ENCODE data around the gene B3GNT5.

B3GNT5 gene, protein sequence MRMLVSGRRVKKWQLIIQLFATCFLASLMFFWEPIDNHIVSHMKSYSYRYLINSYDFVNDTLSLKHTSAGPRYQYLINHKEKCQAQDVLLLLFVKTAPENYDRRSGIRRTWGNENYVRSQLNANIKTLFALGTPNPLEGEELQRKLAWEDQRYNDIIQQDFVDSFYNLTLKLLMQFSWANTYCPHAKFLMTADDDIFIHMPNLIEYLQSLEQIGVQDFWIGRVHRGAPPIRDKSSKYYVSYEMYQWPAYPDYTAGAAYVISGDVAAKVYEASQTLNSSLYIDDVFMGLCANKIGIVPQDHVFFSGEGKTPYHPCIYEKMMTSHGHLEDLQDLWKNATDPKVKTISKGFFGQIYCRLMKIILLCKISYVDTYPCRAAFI

DNA sequence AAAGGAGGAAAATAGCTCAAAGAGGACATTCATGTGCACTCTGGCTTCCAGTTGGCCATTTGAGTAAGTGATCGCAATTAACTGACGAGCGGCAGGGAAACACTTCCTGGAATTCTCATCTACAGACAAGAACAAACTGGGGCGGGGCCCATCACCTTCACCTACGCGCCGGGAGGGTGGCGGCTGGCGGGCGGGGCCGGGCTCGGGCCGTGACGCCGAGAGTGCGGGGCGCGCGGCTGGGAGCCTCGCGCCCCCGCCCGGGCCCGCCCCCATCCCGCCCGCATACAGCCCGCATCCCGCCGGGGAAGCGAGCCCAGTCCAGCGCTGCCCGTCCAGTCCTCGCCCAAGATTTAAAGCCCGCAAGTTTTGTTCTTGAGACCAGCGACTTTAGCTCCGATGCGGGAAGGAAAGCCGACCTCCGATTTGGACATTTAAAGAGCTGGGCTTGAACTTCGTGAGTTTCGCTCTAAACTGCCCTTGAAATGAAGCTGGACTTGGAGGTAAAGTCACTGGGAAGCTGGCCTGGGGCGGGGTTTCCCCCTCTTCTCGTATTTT lies at the start of gene B3GNT5:
Gene B3GNT5, plus strand, starts transcription at position 281 of the 555 bp plus-strand sequence. CDS start 16,546 bp downstream, outside the sequence.
- in situ Hi-C loops (cut with HindIII; ENCODE audit: low pct_unique_long_range_greater_than_20kb, low sequenced_read_pairs) = no loop called here
- no peak for DNase-seq (ENCODE audit: low read depth in 1 of 2, low spot score in 1 of 2)
- TF ChIP-seq JUND (IDR thresholded peaks at IDR 0.05; ENCODE audit: low read depth) = no peak

DNA sequence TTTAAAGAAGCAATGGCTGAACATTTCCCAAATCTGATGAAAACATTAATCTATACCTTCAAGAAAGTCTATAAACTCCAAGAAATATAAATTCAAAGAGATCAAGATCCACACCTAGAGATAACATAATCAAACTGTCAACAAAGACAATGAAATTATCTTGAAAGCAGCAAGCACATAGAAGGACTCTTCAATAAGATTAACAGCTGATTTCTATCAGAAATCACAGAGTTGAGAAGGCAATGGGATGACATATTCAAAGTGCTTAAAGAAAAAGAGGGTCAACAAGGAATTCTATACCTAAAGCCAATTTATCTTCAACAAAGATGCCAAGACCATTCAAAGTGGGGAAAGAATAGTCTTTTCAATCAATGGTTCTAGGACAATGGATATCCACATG lies 49.4 kb upstream of the B3GNT5 start:
- no peak for DNase-seq (ENCODE audit: low read depth in 1 of 2, low spot score in 1 of 2)
- no peak for TF ChIP-seq JUND (IDR thresholded peaks at IDR 0.05; ENCODE audit: low read depth)
- in situ Hi-C loops (cut with HindIII; ENCODE audit: low pct_unique_long_range_greater_than_20kb, low sequenced_read_pairs) = no loop called here

DNA sequence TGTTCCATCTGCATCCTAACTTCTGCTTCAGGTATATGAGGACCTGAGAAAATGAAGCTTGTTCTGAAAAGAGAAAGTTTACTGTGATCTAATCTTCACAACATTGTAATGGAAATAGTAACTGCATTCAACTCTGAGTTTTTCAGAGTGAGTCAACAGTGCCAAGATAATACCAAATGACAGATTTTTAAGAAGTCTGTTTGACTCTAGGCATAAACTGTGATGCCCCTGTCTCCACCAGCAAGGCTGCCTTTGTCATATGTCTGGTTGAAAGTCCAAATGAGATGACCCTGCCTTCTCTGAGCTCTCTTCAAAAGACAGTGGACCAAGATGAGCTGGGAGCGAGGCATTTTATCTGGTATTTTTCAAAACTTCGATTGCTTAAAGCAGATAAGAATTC lies 44.8 kb upstream of the B3GNT5 start:
- in situ Hi-C loops (cut with HindIII; ENCODE audit: low pct_unique_long_range_greater_than_20kb, low sequenced_read_pairs) = no loop called here
- no peak for TF ChIP-seq JUND (IDR thresholded peaks at IDR 0.05; ENCODE audit: low read depth)
- DNase-seq (ENCODE audit: low read depth in 1 of 2, low spot score in 1 of 2) = no peak

DNA sequence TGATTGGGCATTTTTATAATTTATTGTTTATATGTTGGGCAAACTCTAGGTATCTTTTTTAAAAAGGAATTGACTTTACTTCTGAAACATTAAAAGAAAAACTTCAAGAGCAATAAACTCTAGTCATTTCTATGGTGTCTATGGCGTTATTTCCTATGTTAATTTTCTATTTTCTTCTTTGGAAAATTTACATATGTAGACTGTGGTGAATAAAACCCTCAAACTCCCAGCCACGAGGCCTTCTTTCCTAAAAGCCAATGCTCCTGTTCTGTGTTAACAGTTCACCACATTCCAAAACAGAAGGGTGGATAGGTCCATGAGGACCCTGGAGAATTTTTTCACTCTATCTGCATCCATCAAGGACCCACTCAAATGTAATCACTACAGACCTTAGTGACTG lies 44.3 kb upstream of the B3GNT5 start:
- DNase-seq (ENCODE audit: low read depth in 1 of 2, low spot score in 1 of 2) = no peak
- no peak for TF ChIP-seq JUND (IDR thresholded peaks at IDR 0.05; ENCODE audit: low read depth)
- in situ Hi-C loops (cut with HindIII; ENCODE audit: low pct_unique_long_range_greater_than_20kb, low sequenced_read_pairs) = no loop called here

DNA sequence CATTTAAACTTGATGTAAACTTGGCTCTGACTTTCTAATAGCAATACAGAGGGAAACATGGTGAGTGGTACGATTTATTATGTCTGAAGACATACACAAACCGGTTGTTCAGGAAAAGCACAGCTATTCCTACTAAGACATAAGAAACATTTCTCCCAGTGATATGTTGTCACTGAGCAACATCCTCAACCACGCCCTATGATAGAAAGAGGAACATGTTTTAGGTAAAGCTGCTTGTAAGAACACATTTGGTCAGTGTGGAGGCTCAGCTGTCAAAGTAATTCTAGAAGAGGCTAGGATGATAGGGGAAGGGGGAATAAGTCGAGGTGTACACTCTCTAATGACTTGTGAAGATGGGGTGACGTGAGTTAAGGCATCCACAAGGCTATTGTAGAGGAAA lies 42.7 kb upstream of the B3GNT5 start:
- in situ Hi-C loops (cut with HindIII; ENCODE audit: low pct_unique_long_range_greater_than_20kb, low sequenced_read_pairs) = no loop called here
- DNase-seq (ENCODE audit: low read depth in 1 of 2, low spot score in 1 of 2) = peak in 1 of 2 experiments; percentile 47
- TF ChIP-seq JUND (IDR thresholded peaks at IDR 0.05; ENCODE audit: low read depth) = no peak

DNA sequence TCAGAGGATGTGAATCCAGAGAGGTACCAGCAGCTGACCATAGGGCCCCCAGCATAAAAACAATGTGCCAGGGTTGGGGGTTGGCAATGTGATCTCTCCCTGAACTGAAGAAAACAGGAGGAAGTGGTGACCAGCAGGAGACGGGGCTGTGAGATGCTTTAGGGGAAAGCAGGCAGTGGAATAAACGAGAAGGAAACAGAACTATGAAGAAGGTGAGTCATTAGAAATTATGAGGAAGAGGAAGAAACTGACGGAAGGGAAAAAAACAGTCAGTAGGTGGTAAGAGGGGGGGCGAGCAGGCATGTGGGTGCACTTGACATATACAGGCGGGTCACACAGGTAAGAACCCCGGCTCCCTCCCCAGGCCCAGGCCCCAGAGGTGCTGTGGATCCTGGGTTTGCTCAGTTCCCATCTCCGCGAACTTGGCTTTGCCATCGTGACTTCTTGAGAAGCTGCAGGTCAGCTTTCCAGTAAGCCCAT lies 42.2 kb upstream of the B3GNT5 start:
- in situ Hi-C loops (cut with HindIII; ENCODE audit: low pct_unique_long_range_greater_than_20kb, low sequenced_read_pairs) = no loop called here
- TF ChIP-seq JUND (IDR thresholded peaks at IDR 0.05; ENCODE audit: low read depth) = no peak
- no peak for DNase-seq (ENCODE audit: low read depth in 1 of 2, low spot score in 1 of 2)

DNA sequence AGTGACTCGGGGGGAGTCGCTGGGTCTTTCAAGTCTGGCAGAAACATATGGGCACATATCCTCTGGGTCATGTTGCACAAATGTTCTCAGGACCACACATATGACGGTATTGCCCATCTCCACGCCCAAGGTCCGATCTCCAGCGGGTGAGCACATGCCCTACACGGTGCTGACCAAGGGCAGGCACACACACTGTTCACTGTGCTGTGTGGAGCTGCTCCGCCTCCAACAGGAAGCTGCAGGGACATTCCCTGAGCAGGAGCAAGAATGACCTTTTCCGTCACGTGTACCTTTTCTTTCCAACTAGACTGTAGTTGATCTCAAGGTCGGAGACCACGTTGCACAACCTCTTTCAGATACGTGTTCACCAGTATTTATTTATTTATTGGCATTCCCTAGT lies 41.7 kb upstream of the B3GNT5 start:
- in situ Hi-C loops (cut with HindIII; ENCODE audit: low pct_unique_long_range_greater_than_20kb, low sequenced_read_pairs) = no loop called here
- TF ChIP-seq JUND (IDR thresholded peaks at IDR 0.05; ENCODE audit: low read depth) = no peak

DNA sequence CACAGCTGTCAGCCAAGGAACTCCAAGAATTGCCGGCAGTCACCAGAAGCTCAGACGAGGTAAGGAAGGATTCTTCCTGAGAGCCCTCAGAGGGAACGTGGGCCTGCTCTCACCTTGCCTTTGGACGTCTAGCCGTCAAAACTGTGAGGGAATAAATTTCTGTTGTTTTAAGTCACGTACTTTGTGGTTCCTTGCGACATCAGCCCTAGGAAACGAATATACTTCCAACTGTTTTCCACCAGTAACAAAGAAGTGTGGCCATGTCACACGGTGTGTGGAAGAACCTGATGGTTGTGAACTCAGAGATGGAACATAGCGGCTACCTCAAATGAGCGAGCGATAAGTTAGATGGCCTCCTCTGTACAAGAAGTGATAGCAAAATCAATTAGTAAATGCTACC lies 41.0 kb upstream of the B3GNT5 start:
- in situ Hi-C loops (cut with HindIII; ENCODE audit: low pct_unique_long_range_greater_than_20kb, low sequenced_read_pairs) = no loop called here
- DNase-seq (ENCODE audit: low read depth in 1 of 2, low spot score in 1 of 2) = no peak

More for the DNA sequence above, 41.7 kb upstream of the B3GNT5 start:
- no peak for DNase-seq (ENCODE audit: low read depth in 1 of 2, low spot score in 1 of 2)

DNA sequence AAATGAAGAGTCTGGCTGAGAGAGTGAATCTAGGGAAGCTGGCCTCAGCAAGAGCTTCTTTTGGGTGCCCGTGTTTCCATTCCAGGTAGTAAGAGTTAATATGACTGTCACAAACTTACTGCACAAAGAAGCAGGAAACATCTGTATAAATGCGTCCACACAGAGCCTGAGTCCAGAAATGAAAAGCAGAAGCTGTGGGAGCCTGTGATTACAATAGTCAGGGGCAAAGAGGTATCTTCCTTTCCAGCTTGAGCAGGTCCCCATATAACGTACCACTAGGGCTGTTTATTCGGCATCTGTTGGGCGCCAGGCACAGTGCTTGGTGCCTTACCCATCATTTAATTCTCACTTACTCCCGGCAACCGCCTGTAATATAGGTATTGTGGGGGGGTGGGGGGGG lies 40.5 kb upstream of the B3GNT5 start:
- in situ Hi-C loops (cut with HindIII; ENCODE audit: low pct_unique_long_range_greater_than_20kb, low sequenced_read_pairs) = no loop called here
- TF ChIP-seq JUND (IDR thresholded peaks at IDR 0.05; ENCODE audit: low read depth) = no peak
- no peak for DNase-seq (ENCODE audit: low read depth in 1 of 2, low spot score in 1 of 2)

More for the DNA sequence above, 41.0 kb upstream of the B3GNT5 start:
- TF ChIP-seq JUND (IDR thresholded peaks at IDR 0.05; ENCODE audit: low read depth) = no peak

DNA sequence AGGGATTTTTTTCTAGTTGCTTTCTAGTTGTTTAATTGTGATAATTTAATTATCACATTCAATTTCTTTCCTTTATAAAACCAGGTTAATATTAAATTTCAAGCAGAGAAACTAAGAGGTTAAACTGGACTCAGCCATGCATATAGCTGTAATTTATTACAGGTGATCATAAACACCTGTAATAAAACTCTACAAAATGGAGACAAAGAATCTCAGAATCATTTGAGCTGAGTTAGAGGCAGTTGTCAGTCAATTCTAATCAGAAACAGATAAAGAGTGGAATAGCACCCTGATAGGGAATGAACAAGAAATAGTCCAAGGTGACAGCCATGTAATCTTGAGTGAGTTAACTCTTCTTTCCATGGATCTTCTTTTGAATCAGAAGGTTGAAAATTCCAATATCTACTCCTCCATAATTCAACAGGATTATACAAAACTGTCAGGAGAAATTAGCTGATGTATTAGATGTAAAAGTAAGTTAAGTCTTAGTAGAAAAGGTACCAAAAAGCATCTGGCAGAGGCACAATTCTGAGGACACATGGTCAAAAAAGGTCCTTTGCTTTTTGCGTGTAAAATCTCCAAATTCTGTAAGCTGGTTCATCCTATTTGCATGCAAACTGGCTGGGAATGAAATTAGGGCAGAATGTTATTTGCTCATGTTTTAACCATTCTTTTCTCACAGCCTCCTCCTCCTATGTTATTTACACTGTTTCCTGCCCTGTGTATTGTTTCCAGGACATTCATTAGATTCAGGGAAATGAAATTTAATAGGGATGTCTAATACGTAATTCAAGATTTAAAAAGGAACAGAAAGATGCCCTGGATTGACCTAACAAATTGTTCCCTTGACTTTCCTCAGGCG lies 39.4 kb upstream of the B3GNT5 start:
- TF ChIP-seq JUND (IDR thresholded peaks at IDR 0.05; ENCODE audit: low read depth) = no peak
- in situ Hi-C loops (cut with HindIII; ENCODE audit: low pct_unique_long_range_greater_than_20kb, low sequenced_read_pairs) = no loop called here
- DNase-seq (ENCODE audit: low read depth in 1 of 2, low spot score in 1 of 2) = no peak

DNA sequence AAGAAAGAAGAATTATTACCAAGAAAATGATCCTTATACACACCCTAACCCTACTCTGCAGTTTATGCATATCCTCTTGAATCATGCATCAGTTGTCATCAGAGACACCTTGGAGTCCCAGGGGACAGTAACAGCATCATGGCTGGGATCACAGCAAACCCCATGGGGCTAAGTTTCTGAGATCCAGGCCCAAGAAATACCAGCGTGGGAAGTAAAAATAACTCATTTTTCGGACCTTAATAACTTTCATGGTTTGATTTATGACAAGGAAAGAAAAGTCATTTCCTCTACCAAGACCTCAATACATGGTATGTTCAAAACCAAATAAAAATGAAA lies 38.8 kb upstream of the B3GNT5 start:
- TF ChIP-seq JUND (IDR thresholded peaks at IDR 0.05; ENCODE audit: low read depth) = no peak
- DNase-seq (ENCODE audit: low read depth in 1 of 2, low spot score in 1 of 2) = no peak
- in situ Hi-C loops (cut with HindIII; ENCODE audit: low pct_unique_long_range_greater_than_20kb, low sequenced_read_pairs) = no loop called here

DNA sequence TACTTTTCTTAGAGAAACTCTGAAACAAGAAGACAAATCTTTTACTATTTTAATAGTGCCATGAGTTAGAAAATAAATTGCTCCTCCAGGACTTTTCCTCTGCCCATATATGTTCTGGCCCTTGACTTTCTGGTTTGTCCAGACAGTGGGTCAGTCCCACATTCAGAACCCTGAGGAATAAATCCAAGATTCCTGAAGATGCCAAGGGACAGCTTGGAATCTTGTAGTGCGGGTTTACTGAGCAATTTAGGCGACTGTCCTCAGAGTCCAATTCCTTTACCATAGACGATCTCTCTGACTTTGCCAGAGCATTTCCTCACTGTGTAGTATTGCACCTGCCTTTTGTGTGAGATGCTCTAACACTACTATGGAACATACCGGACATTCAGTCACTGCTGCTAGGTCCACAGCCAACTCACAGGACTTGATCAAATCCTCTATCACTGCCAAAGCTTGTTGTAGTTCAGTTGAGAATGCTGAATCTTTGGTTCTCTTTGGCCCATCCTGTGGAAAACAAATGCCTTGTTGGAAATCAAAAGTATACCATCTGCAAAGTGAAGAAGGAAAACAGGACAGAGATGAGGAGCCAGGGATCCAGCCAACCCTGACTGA lies 37.4 kb upstream of the B3GNT5 start:
- in situ Hi-C loops (cut with HindIII; ENCODE audit: low pct_unique_long_range_greater_than_20kb, low sequenced_read_pairs) = no loop called here
- DNase-seq (ENCODE audit: low read depth in 1 of 2, low spot score in 1 of 2) = peak; percentile 39 to 83
- TF ChIP-seq JUND (IDR thresholded peaks at IDR 0.05; ENCODE audit: low read depth) = no peak

Measured in T47D (cell line).